Neural progenitor cell (in vitro differentiated cells): ENCODE results near the gene TSPAN15.

Experiments used
- EZH2 ChIP-seq: fragments of 200-600 bp; sonication (generic); IDR thresholded peaks from 2 replicates; pipeline ENCODE4 v1.6.1; 2017; ENCODE audit warnings: antibody characterized with exemption, mild to moderate bottlenecking, moderate library complexity
- TF ChIP-seq, protein P1 (sequence below): fragments of 200-600 bp; sonication (generic); IDR thresholded peaks from 2 replicates; pipeline ENCODE4 v1.5.1; 2017; ENCODE audit warnings: antibody characterized with exemption, mild to moderate bottlenecking

DNA sequence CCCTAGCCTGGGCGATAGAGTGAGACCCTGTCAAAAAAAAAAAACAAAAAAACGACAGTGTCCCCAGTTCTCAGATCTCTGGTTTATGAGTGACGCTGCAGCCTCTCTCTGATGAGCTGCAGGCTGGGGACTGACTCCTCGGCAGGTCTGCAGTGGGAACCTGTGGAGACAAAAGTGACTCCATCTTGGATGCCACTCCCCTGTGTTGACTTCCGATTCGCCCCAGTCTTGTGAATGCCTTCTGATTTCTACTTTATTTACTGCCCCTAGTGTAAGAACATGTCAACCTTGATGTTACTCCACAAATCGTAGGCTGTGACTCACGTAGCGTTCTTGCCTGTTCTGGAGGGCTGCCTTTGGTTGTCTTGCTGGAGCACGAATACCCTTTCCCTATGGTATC lies 40.8 kb upstream of the TSPAN15 start:
- TF ChIP-seq, protein P1, sequence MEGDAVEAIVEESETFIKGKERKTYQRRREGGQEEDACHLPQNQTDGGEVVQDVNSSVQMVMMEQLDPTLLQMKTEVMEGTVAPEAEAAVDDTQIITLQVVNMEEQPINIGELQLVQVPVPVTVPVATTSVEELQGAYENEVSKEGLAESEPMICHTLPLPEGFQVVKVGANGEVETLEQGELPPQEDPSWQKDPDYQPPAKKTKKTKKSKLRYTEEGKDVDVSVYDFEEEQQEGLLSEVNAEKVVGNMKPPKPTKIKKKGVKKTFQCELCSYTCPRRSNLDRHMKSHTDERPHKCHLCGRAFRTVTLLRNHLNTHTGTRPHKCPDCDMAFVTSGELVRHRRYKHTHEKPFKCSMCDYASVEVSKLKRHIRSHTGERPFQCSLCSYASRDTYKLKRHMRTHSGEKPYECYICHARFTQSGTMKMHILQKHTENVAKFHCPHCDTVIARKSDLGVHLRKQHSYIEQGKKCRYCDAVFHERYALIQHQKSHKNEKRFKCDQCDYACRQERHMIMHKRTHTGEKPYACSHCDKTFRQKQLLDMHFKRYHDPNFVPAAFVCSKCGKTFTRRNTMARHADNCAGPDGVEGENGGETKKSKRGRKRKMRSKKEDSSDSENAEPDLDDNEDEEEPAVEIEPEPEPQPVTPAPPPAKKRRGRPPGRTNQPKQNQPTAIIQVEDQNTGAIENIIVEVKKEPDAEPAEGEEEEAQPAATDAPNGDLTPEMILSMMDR, result no peak
- no peak for TF ChIP-seq EZH2
